Cardiac muscle cell (in vitro differentiated cells and primary cell): Measurements from ENCODE around the gene ARHGAP5. TPM values are rescaled to one million over a fixed set of nuclear protein-coding genes. Genes with fewer than 3 reads are reported as not detected.

Experiments
- DNase-seq, 2 donors: peaks; one replicate each; pipeline versions ENCODE4 v3.0.0 to v3.0.0-alpha.2; 2010 to 2017; ENCODE audit warnings: low read depth in 1 of 2, low spot score in 1 of 2
- H3K27ac ChIP-seq: fragments of 200-600 bp; sonication (generic); 2 replicates; pipeline ENCODE4 v1.5.1; 2016
- H3K27me3 ChIP-seq: fragments of 200-600 bp; sonication (generic); 2 replicates; pipeline ENCODE4 v1.6.0; 2016; ENCODE audit warnings: control low read depth
- H3K36me3 ChIP-seq: fragments of 200-600 bp; sonication (generic); 2 replicates; pipeline ENCODE4 v1.5.1; 2016; ENCODE audit warnings: control low read depth
- H3K4me1 ChIP-seq: fragments of 200-600 bp; sonication (generic); 2 replicates; pipeline ENCODE4 v1.8.1; 2017; ENCODE audit warnings: low read depth, mild to moderate bottlenecking, mixed run types
- H3K4me3 ChIP-seq: fragments of 200-600 bp; sonication (generic); 2 replicates; pipeline ENCODE4 v1.5.1; 2016; ENCODE audit warnings: mild to moderate bottlenecking
- H3K9me3 ChIP-seq: fragments of 200-600 bp; sonication (generic); 2 replicates; pipeline ENCODE4 v1.5.1; 2017; ENCODE audit warnings: low read depth, mild to moderate bottlenecking, control low read depth
- polyA plus RNA-seq: library from polyadenylated mRNA; unstranded; fragments of >200 nt; fragmentation: Nextera tagmentation; extraction: Ambion mirVana; gene quantifications from 2 replicates; pipeline ENCODE4 v1.2.1, GENCODE V29; 2016
- total RNA-seq: library from RNA; depleted of rRNA; stranded (reverse); fragments of >200 nt; gene quantifications from 2 replicates; pipeline ENCODE4 v1.2.3, GENCODE V29; 2016
- TF ChIP-seq, protein P1 (sequence below): IDR thresholded peaks from 2 replicates; pipeline ENCODE4 v1.5.1; 2012; ENCODE audit warnings: low read depth, mild to moderate bottlenecking, low read length

Gene ARHGAP5
- total and polyA plus RNA-seq, 2 experiments from 2014 or later = 12.9 to 77.5 TPM

GRCh38 chr14:32169191-32169590, 92.1 kb downstream of the ARHGAP5 start:
- TF ChIP-seq, protein P1, sequence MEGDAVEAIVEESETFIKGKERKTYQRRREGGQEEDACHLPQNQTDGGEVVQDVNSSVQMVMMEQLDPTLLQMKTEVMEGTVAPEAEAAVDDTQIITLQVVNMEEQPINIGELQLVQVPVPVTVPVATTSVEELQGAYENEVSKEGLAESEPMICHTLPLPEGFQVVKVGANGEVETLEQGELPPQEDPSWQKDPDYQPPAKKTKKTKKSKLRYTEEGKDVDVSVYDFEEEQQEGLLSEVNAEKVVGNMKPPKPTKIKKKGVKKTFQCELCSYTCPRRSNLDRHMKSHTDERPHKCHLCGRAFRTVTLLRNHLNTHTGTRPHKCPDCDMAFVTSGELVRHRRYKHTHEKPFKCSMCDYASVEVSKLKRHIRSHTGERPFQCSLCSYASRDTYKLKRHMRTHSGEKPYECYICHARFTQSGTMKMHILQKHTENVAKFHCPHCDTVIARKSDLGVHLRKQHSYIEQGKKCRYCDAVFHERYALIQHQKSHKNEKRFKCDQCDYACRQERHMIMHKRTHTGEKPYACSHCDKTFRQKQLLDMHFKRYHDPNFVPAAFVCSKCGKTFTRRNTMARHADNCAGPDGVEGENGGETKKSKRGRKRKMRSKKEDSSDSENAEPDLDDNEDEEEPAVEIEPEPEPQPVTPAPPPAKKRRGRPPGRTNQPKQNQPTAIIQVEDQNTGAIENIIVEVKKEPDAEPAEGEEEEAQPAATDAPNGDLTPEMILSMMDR = no peak
- Histone ChIP-seq H3K9me3 (no peaks in the 10 kb centered on the region), H3K27ac (no peak overlapping the region), H3K4me1 (no peaks in the 10 kb centered on the region), H3K4me3 (no peak overlapping the region), H3K27me3 (no peaks in the 10 kb centered on the region), H3K36me3 (no peaks in the 10 kb centered on the region)
- no peak for DNase-seq

GRCh38 chr14:32171469-32171868, 94.4 kb downstream of the ARHGAP5 start:
- H3K9me3 ChIP-seq = no peaks in the 10 kb centered on the region
- no peaks in the 10 kb centered on the region for H3K4me1 ChIP-seq
- H3K27me3 ChIP-seq = no peaks in the 10 kb centered on the region
- no peak overlapping the region for H3K4me3 ChIP-seq
- no peaks in the 10 kb centered on the region for H3K36me3 ChIP-seq
- TF ChIP-seq, protein P1 = no peak
- no peak overlapping the region for H3K27ac ChIP-seq
- DNase-seq = no peak

GRCh38 chr14:32183151-32184058, 106.3 kb downstream of the ARHGAP5 start:
- no peaks in the 10 kb centered on the region for H3K27me3 ChIP-seq
- H3K36me3 ChIP-seq = no peaks in the 10 kb centered on the region
- no peak overlapping the region for H3K27ac ChIP-seq
- H3K4me1 ChIP-seq = peaks cover 7% of the 10 kb centered on the region
- TF ChIP-seq, protein P1 = no peak
- H3K4me3 ChIP-seq = no peak overlapping the region
- H3K9me3 ChIP-seq = no peaks in the 10 kb centered on the region
- DNase-seq = no peak

- H3K4me1 ChIP-seq = peaks cover 7% of the 10 kb centered on the region
- no peak for DNase-seq
- H3K4me3 ChIP-seq = no peak overlapping the region
Observed at GRCh38 chr14:32185097-32185496, 108.0 kb downstream of the ARHGAP5 start.

GRCh38 chr14:32186248-32186647, 109.1 kb downstream of the ARHGAP5 start:
- no peak overlapping the region for H3K27ac ChIP-seq
- no peaks in the 10 kb centered on the region for H3K27me3 ChIP-seq
- DNase-seq = no peak
- H3K4me1 ChIP-seq = peaks cover 7% of the 10 kb centered on the region
- no peaks in the 10 kb centered on the region for H3K9me3 ChIP-seq
- H3K36me3 ChIP-seq = no peaks in the 10 kb centered on the region
- H3K4me3 ChIP-seq = no peak overlapping the region
- TF ChIP-seq, protein P1 = no peak

More at GRCh38 chr14:32185097-32185496, 108.0 kb downstream of the ARHGAP5 start:
- H3K27me3 ChIP-seq = no peaks in the 10 kb centered on the region
- H3K9me3 ChIP-seq = no peaks in the 10 kb centered on the region
- no peak overlapping the region for H3K27ac ChIP-seq
- TF ChIP-seq, protein P1 = no peak
- H3K36me3 ChIP-seq = no peaks in the 10 kb centered on the region
